Limb (tissue), 2 donors: Measurements from ENCODE around the gene PTGDR2.

Source experiments
- DNase-seq, 2 donors: peaks; one replicate each; pipeline ENCODE4 v3.0.0-alpha.2; 2016; ENCODE audit errors: extremely low spot score in 2 of 2

Gene PTGDR2

GRCh38 chr11:60810569-60810968, 45.2 kb downstream of the PTGDR2 start:
- DNase-seq, result no peak

GRCh38 chr11:60810151-60810550, 45.6 kb downstream of the PTGDR2 start:
- DNase-seq, result no peak

GRCh38 chr11:60809691-60810090, 46.1 kb downstream of the PTGDR2 start:
- DNase-seq, result no peak

GRCh38 chr11:60809249-60809648, 46.5 kb downstream of the PTGDR2 start:
- no peak for DNase-seq

- DNase-seq, result no peak
These were observed 52.3 kb downstream of the PTGDR2 start for GRCh38 chr11:60803273-60803936.

GRCh38 chr11:60801194-60801593, 54.6 kb downstream of the PTGDR2 start:
- no peak for DNase-seq
